ENCODE data around the gene A1BG.
"Not testable (repeated sequence)": the region's sequence is repeated elsewhere in the genome, so short reads cannot be mapped to it uniquely, and the experiment has no call there.

Gene A1BG

GRCh38 chr19:58385313-58385890, 32.1 kb upstream of the A1BG start:
- peak overlapping the region; percentile 100 for H3K4me3 ChIP-seq (ENCODE audit: low read length)
- no peak for DNase-seq (ENCODE audit: low read depth)
- TF ChIP-seq, protein P1, sequence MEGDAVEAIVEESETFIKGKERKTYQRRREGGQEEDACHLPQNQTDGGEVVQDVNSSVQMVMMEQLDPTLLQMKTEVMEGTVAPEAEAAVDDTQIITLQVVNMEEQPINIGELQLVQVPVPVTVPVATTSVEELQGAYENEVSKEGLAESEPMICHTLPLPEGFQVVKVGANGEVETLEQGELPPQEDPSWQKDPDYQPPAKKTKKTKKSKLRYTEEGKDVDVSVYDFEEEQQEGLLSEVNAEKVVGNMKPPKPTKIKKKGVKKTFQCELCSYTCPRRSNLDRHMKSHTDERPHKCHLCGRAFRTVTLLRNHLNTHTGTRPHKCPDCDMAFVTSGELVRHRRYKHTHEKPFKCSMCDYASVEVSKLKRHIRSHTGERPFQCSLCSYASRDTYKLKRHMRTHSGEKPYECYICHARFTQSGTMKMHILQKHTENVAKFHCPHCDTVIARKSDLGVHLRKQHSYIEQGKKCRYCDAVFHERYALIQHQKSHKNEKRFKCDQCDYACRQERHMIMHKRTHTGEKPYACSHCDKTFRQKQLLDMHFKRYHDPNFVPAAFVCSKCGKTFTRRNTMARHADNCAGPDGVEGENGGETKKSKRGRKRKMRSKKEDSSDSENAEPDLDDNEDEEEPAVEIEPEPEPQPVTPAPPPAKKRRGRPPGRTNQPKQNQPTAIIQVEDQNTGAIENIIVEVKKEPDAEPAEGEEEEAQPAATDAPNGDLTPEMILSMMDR (IDR thresholded peaks at IDR 0.05; ENCODE audit: insufficient read depth, low read depth, low read length, missing control alignments): no peak

GRCh38 chr19:58382997-58383603, 29.8 kb upstream of the A1BG start:
- no peak overlapping the region for H3K4me3 ChIP-seq (ENCODE audit: low read length)
- no peak for DNase-seq (ENCODE audit: low read depth)
- TF ChIP-seq, protein P1 (IDR thresholded peaks at IDR 0.05; ENCODE audit: insufficient read depth, low read depth, low read length, missing control alignments): no peak

DNA sequence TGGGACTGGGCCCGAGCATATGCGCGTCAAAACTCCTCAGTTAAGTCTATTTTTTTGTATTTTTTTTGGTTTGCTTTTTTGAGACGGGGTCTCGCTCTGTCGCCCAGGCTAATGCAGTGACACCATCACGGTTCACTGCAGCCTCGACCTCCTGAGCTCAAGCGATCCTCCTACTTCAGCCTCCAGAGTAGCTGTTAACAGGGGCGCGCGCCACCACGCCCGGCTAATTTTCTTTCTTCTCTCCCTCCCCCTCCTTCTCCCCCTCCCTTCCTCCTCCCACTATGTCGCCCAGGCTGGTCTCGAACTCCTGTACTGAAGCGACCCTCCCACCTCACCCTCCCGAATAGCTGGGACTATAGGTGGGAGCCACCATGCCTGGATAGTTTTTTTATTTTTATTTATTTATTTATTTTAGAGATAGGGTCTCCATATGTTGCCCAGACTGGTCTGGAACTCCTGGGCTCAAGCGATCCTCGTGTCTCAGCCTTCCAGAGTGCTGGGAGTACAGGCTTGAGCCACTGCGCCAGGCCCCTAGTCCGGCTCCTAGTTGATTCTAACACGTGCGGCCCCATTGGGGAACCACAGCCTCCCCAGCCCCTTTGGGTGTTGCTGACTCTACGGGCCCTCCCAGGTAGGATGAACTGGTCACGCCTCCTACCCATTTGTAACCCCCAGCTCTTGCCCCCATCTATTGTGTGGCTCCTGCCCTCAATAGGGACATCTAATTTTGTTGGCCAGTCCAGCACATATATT, 28.3 kb upstream of the A1BG start:
- H3K4me3 ChIP-seq (ENCODE audit: low read length): peak overlapping the region; percentile 91
- TF ChIP-seq, protein P1 (IDR thresholded peaks at IDR 0.05; ENCODE audit: insufficient read depth, low read depth, low read length, missing control alignments): no peak
- DNase-seq (ENCODE audit: low read depth): no peak

GRCh38 chr19:58380662-58381459, 27.6 kb upstream of the A1BG start, which contains the start of gene ZNF837:
Gene ZNF837, minus strand, starts transcription at chr19:58381030. Its CDS starts 11,698 bp downstream, at chr19:58369332.
- peak; percentile 100 for DNase-seq (ENCODE audit: low read depth)
- peak within 1 kb of the TSS; percentile 91 for H3K4me3 ChIP-seq (ENCODE audit: low read length)
- TF ChIP-seq, protein P1 (IDR thresholded peaks at IDR 0.05; ENCODE audit: insufficient read depth, low read depth, low read length, missing control alignments): no peak

GRCh38 chr19:58380037-58380661, 26.9 kb upstream of the A1BG start:
- TF ChIP-seq, protein P1 (IDR thresholded peaks at IDR 0.05; ENCODE audit: insufficient read depth, low read depth, low read length, missing control alignments): no peak
- H3K4me3 ChIP-seq (ENCODE audit: low read length): peak overlapping the region; percentile 91
- peak; percentile 11 for DNase-seq (ENCODE audit: low read depth)

DNA sequence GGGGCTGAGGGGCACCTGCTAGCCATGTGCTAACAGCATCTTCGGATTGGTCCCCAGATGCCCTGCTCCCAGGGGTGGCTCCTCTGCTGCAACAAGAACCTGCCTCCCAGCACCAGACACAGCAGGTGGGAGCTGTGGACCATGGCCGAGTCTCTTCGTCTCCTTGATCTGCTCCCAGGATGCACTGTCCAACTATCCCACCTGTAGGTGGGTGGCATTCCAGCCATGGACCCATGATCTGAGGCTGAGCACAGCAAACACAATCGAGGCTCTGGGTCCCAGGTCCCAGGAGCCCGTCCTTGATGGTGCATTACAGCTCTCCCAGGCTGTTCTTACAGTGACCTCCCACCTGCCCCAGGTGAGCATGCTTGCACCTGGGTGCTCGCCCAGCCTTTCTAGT, 26.0 kb upstream of the A1BG start:
- TF ChIP-seq, protein P1 (IDR thresholded peaks at IDR 0.05; ENCODE audit: insufficient read depth, low read depth, low read length, missing control alignments): no peak
- DNase-seq (ENCODE audit: low read depth): no peak
- H3K4me3 ChIP-seq (ENCODE audit: low read length): no peak overlapping the region

DNA sequence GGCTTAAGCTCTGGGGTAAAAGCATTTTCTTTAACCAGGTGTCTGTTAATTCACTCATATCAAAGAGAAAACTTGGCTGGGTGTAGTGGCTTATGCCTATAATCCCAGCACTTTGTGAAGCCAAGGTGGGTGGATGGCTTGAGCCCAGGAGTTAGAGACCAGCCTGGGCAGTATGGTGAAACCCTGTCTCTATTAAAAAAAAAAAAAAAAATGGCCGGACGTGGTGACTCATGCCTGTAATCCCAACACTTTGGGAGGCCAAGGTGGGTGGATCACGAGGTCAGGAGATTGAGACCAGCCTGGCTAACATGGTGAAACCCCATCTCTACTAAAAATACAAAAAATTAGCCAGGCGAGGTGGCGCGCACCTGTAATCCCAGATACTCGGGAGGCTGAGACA, 23.4 kb upstream of the A1BG start:
- DNase-seq (ENCODE audit: low read depth); H3K4me3 ChIP-seq (ENCODE audit: low read length): not testable (repeated sequence)
